HT-29 (cell line): ENCODE results near the gene PSMG1. TPM values are rescaled to one million over a fixed set of nuclear protein-coding genes. Genes with fewer than 3 reads are reported as not detected.
"Not testable (repeated sequence)": the region's sequence is repeated elsewhere in the genome, so short reads cannot be mapped to it uniquely, and the experiment has no call there.

Experiments
- DNase-seq: peaks from one replicate; pipeline ENCODE4 v3.0.0-alpha.2; 2015; ENCODE audit warnings: low spot score
- total RNA-seq: library from RNA; depleted of rRNA; stranded (reverse); fragments of >200 nt; shearing (Covaris generic); gene quantifications from 2 replicates; pipeline ENCODE4 v1.2.3, GENCODE V29; 2014; rRNA removed

Gene PSMG1, protein sequence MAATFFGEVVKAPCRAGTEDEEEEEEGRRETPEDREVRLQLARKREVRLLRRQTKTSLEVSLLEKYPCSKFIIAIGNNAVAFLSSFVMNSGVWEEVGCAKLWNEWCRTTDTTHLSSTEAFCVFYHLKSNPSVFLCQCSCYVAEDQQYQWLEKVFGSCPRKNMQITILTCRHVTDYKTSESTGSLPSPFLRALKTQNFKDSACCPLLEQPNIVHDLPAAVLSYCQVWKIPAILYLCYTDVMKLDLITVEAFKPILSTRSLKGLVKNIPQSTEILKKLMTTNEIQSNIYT
- total RNA-seq = 48.8 and 50.9 TPM in 2 replicates

DNA sequence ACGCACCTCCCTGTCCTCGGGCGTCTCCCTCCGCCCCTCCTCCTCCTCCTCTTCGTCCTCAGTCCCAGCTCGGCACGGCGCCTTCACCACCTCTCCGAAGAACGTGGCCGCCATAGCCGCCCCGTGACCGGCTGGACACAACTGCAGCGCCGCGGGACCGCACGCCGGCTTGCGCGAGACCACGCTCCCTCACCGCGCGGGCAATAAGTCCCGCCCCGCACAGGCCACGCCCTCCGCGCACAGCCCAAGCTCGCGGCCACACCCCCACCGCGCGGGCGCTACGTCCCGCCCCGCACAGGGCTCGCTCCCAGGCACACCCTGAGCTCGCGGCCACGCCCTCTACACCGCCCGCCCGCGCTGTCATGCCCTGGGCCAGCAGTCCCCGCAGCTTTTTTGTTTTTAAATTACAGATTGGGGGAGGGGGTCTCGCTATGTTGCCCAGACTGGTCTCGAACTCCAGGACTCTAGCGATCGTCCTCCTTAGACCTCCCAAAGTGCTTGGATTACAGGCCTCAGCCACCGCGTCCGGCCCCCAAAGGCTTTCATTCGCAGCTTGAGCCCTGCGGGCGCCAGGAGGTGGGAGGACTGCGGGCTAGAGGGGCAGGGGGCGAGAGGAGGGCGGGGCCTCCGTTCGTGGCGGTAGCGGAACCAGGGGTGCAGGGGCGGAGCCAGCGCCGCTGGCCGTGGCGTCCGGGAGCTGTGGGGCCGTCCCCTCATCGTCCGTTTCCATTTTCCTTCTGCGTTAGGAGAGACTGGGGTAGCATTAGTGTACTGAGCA, at the start of gene PSMG1:
Gene PSMG1, minus strand, starts transcription at position 180 of the 778 bp plus-strand sequence. Its CDS starts 66 bp downstream, at position 114.
- DNase-seq = peak; percentile 88

DNA sequence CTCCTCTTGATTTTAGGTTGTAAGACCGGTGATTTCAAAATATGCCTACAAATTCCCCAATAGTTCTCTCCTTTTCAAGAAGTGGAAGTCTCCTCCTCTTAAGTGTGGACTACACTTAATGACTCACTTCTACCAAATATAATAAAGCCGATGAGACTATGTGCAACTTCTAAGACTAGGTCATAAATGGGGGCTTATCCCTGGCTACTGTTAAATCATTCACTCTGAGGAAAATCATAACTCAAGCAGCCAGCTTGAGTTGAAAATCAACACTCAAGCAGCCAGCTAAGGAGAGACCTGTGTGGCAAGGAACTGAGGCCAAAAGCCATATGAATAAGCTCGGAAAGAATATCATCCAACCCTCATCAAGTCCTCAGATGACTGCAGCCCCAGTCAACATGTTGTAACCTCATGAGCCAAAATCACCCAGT, 49.6 kb upstream of the PSMG1 start:
- DNase-seq = no peak

DNA sequence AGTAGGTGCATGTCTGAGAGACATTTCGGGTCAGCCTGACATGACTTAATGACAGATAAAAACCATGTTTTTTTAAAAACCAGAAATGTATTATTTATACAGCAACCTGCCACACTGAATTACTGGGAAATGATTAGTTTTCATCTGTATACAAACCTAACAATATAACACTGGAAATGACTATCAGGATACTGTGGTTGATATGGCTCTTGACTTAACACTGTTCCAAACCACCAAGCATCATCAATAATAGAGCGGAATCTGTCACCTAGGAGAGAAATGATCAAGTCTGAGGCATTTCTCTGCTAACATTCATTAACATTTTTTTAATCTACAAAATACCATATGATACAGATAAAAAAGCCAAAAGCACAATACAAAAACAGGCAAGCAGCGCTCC, 41.7 kb upstream of the PSMG1 start:
- DNase-seq = no peak

DNA sequence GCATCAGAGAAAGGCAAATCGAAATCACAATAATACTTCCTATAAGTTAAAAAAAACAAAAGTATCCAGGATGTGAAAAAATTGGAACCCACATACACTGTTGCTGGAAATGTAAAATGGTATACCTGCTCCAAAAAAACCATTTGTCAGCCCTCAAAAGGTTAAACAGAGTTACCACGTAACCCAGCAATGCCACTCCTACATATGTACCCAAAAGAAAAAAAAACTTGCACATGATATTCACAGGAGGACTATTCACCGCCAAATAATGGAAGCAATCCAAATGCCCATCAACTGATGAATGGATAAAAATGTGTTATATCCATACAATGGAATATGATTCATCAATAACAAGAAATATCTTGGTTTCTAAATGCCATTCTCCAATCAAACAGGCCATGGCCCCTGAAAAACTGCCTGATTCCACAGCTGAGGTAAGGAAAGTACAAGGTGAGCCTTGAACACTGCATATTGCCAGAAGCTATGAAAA, 38.8 kb upstream of the PSMG1 start:
- no peak for DNase-seq

DNA sequence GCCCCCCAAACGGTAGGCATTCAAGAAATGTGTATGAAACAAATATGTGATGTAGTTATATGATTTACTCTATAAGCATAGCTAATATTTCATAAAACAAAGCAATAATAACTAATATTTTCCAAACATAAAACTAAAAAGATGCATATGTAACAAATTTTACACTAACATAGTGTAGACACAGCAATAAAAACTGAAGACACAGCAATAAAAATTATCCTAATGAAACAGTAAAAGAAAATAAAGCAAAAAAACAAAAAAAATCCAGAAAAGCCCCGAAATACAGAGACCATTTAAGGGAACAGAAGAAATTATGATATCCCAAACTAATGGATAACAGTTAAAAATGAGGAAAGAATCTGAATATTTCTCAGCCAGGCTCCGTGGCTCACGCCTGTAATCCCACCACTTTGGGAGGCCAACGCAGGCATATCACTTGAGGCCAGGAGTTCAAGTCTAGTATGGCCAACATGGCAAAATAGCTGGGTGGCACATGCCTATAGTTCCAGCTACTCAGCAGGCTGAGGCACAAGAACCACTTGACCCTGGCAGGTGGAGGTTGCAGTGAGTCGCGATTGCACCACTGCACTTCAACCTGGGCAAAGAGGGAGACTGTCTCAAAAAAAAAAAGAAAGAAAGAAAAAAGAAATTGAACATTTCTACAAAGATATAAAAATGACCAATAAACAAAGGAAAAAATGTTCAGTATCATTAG, 38.2 kb upstream of the PSMG1 start:
- DNase-seq = no peak

DNA sequence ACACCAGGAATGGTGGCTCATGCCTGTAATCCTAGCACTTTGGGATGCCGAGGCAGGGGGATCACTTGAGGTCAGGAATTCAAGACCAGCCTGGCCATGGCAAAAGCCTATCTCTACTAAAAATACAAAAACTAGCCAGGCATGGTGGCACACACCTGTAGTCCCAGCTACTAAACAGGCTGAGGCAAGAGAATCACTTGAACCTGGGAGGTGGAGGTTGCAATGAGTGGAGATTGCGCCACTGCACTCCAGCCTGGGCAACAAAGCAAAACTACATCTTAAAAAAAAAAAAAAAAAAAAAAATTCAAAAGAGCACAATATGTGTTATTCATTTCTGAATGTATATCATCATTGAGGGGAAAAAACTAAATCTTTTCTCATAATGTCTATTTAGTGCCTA, 37.6 kb upstream of the PSMG1 start:
- not testable (repeated sequence) for DNase-seq

DNA sequence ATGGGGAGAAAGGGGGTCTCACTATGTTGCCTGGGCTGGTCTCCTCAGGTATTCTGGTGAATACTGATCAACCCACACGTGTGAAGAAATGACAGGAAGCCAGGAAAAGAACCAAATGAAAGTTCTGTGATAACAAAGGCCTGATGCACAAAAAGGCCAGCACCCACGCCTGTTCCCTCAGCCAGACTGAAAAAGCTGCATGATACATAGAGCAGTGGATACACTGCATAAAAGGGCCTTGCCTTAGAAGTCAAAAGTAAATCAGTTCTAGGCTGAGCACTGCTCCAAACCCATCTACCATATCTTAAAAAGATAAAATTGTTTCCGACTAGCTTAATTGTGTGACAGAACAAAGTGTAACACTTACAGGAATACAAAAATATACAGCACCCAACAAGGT, 36.9 kb upstream of the PSMG1 start:
- no peak for DNase-seq

DNA sequence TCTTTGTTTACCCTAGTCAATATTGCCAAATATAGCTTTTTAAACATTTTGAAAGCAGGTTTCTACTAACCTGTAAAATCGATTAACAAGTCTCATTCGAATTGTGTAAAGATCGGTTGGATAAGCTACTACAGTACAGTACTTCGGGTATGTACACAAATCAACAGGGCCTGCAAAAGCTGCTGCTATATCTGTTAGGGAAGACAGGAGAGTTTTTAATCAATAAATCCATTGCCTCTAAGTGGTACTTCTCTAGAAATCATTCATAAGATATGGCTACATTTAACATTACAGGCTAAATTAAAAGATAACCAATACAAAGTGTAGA, 34.8 kb upstream of the PSMG1 start:
- no peak for DNase-seq

DNA sequence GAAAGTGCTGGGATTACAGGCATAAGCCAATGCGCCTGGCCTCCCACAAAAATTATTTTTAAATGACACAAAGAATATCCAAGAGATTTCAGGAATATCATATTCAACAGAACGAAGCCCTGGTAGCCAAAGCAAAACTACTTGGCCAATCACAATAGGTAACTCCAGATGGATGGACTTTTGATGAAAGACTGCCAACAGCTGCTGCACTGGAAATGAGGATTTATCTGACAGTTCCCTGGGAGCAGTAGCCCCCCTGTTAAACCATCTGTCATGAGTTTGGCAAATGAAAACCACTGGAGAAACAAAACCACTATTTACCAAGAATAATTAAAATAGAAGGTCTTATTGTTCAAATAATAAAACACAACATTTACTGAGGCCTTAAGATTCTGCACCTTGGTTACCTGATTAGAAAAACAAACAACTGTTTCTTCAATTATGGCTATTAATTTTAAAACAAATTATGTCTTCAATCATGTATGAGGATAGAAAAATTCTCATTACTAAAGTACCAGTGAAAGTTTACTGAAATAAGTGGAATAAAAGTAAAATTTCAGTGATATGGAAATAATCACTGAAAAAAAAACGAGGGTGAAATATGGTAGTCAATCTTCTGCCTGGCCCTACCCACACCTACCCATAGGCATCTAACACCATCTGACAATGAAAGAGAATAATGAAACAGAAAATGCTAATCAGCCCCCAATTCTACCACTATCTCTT, 34.3 kb upstream of the PSMG1 start:
- no peak for DNase-seq

DNA sequence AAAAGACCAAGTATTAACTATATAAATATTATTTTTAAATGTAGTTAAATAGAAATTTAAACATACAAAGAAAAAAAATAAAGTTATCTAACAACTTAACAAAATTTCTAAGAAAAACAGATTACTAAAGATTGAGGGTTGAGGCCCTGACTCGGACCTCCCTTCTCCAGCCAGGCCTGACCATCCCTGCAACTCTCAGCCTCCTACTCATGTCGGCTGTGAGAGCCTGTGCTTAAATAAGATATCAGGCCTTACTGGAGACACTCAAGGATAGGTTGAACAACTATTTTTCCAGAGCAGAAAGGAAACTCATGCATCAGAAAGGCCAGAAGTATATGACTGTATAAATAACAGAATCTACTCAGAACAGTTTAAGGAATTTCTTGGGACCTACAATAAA, 33.0 kb upstream of the PSMG1 start:
- no peak for DNase-seq

DNA sequence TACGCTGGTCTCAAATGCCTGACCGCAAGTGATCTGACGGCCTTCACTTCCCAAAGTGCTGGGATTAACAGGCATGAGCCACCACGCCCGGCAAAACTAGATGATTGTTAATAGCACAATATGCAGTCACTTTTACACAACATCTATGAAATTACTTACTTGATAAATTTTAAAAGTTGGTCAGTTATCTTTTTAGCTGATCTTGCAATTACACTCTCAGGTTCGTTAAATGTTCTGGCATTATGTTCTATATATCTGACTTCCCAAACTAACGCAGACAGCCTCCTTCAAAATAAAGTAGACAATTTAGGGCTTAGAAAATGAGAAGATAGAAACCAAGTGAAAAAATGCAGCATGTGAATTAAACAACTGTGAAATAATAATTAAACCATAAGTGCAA, 31.8 kb upstream of the PSMG1 start:
- no peak for DNase-seq

DNA sequence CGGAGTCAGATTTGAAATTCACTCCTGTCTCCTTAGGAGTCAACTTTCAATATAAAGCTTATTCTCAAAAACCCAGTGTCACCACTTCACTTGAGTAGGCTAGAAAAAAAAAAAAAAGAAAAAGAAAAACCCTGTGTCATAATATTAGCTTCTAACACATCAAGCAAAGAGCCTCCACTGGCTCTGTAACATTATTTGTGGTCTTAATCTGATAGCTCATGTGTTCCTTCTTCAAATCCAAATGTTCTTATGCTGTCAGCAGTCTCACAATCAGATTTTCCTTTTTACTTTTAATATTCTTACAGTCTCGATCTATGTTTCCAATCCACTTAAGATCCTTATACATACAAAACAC, 26.1 kb upstream of the PSMG1 start:
- DNase-seq = no peak

DNA sequence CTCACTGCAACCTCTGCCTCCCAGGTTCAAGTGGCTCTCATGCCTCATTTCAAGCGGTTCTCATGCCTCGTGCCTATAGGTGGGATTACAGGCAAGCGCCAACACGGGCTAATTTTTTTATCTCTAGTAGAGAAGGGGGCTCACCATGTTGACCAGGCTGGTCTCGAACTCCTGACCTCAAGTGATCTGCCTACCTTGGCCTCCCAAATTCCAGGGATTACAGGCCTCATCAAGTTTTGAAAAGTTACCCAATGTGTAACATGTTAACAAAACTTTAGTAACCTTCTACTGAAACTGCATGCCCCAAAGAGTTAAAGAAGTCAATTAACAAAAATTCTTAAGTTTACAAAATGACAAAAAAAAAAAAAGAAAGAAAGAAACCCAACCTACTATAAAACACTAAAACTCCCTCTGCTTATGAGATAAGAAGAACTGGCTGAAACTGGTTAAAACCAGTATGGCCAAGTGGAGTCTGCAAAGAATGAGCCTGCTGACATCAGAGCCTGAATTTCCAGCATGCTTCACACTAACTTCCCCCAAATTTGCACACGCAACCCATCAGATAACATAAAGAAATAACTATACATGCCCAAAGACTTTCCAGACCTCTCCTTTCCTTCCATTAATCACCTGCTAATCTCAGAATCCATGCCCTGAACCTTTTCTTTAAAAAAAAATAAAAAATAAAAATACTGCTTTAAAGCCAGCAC, 25.5 kb upstream of the PSMG1 start:
- no peak for DNase-seq

DNA sequence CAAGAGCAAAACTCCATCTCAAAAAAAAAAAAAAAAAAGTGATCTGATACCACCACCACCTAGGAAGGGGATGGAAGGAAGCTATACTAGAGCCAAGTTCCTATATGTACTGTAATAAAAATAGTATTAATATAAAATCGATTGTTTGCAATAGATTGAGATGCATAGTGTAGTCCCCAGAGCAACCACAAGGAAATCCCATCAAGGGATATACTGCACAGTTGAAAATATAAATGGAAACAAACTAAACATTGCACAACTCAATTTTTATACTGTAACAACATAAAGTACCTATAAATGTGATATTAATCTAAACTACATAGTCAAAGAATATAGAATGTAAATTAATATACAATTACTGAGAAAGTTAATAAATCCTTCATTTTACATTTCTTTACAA, 20.9 kb upstream of the PSMG1 start:
- DNase-seq = no peak

DNA sequence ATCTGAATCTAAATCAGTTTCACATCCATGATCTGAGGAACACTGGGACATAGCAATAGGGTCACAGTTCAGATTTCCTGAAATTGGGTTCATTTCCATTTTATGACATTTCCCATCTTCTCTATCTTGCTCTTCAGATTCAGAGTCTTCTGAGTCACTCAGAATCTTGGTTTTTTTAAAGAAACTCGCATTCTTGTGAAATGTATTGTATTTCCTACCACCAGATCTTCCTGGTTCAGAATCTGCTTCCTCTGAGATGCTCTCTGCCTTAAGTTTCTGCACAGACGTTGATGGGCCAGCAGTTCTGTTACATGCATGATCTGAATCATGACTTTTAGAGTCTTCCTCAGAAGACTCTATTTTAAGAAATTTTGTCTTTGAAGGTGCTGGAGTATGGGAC, 15.5 kb upstream of the PSMG1 start:
- DNase-seq = no peak

DNA sequence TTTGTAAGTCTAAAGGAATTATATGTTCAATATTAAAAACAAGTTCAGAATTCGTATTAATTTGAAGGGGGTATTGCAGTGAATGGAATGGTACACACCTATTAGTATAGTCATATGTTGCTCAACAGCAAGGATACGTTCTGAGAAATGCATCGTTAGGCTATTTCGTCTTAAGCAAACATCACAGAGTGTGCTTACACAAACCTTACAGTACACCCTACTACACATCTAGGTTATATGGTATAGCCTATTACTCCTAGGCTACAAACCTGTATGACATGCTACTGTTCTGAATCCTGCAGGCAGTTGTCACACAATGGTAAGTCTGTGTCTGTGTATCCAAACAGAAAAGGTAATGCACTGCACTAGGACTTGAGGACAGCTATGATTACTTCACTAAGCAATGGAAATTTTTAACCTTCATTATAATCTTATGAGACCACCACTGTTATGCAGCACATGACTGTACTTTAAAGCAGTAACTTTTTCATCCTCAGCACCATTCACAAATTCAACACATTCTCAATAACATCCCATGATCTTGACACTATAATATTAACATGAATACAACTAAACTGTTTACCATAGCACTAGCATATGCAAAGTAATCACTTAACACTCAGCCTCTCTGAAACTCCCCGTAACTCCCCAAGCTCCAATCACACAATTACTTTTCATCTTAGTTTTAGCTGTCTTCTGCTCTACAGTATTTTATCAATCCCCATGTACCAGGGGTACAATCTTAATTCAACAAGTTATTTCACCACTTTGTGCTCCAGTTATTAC, 14.4 kb upstream of the PSMG1 start:
- DNase-seq = no peak

DNA sequence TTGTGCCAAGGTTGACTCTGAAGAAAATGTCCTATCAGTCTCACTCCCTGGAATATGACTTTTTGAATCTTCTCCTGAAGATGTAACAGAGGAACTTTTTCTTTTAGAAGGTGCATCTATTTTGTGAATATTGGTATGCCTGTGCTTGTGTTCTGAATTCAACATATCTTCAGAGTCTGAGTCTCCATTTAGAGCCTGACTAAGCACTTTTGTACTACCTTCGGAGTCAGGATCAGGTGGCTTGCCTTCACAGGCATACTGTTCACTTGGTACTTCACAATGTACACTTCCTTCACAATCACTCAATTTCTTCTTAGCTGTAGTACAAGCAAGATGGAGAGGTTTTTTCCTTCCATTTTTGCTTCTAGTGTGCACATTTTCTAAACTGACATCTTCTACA, 13.6 kb upstream of the PSMG1 start:
- no peak for DNase-seq

DNA sequence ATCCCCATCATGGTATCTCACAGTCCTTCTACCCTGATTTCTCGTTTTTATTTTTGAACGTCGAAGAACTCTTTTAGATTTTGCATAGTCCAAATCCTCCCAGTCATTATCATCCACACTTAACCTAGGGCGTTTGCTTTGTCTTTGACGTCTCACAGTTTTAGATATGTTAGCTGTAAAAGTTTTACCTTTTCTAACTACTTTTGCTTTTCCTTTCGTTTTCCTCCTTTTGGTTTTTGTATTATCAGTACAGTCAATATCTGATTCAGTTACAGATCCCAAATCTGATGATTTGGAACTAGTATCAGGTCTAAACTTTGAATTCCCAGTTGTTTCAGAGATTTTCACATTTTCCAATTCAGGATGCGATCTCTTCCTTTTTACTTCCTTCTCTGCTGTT, 13.1 kb upstream of the PSMG1 start:
- DNase-seq = no peak

DNA sequence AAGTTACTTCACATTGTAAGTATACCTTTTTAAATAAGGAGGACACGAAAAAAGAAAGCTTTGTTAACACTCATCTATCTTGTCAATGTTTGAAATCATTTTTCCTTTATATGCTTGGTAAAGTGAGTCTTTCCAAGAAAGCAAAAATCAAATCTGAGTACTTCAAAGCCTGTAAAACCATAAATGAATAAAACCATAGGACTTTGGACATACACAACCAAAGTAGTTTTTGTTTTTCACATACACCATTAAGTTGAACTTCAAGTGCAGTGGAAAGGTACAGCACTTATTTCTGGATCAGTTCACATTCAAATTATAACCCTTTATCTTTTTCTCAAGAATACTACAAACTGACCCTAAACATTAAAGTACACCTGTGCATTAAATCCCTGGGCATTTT, 10.1 kb upstream of the PSMG1 start:
- DNase-seq = no peak

DNA sequence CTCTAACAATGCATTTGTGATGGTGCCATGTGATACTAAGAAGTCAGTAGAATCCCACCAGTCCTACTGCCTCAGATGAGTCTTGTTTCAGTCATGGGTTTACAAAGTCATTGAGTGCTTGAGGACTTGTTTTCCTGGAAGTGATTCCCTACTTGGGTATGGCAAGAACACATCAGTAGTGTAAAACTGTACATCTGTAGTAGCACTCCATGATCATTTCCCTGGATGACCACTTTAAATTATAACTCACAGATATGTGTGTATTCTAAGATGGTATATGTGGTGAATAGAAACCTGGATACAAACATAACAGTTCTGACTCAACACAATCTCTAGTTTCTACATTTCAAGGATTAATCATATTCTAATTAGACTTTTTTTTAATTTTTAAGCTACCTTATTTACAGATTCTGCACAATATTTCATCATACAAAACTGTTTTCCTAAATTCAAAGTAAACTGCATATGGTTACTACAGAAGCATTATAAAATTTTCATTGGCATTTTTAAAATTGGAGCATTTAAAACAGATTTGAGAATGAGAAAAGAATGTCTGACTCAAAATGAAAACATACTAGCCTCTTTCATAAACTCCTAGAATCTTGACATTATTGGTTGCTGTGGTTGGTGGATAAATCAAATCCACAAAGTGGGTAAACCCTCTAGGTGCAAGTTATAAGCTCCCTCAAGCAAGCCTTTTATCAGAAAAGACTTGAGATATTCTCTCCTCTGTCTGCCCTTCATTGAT, 6.8 kb upstream of the PSMG1 start:
- no peak for DNase-seq
